ENCODE data around the gene RAMP2. TPM values are rescaled to one million over a fixed set of nuclear protein-coding genes. Genes with fewer than 3 reads are reported as not detected.

RAMP2 gene
- total and polyA plus RNA-seq, 9 donors = 4.4 to 98.5 (median 23.5) TPM

- TF ChIP-seq POLR2A (IDR thresholded peaks at IDR 0.05) (no peak), EP300 (IDR thresholded peaks at IDR 0.05) (no peak)
- H3K9me3 ChIP-seq = no peaks in the 10 kb centered on the region
- no peaks in the 10 kb centered on the region for H3K27me3 ChIP-seq
- no peak for DNase-seq
- 72 to 78% (median 75%) methylated on average over 10 of the region's 10 CpGs for WGBS, 3 donors
- no peaks in the 10 kb centered on the region for H3K36me3 ChIP-seq
- peak overlapping the region; percentile 85 for H3K4me3 ChIP-seq
- intact Hi-C loops (cut with DNase I) = no loop called here
- peaks cover 10% of the 10 kb centered on the region for H3K4me1 ChIP-seq (ENCODE audit: insufficient read depth)
- no peak overlapping the region for H3K27ac ChIP-seq
Observed at GRCh38 chr17:42797067-42798007, 36.3 kb downstream of the RAMP2 start.

GRCh38 chr17:42798011-42798382 lies 37.0 kb downstream of the RAMP2 start:
- 5 to 17% (median 8%) methylated on average over 10 of the region's 10 CpGs for WGBS, 3 donors
- peak overlapping the region; percentile 32 to 62 for H3K27ac ChIP-seq
- intact Hi-C loops (cut with DNase I) = no loop called here

GRCh38 chr17:42798383-42799380 lies 37.7 kb downstream of the RAMP2 start, which contains the start of the genes CNTD1 and COA3:
Gene CNTD1 (plus strand): TSS chr17:42798861. CDS start chr17:42799068, 207 bp downstream.
Gene COA3 (minus strand): TSS chr17:42798704. CDS start chr17:42798681, 23 bp downstream.
- no peak for TF ChIP-seq POLR2A (IDR thresholded peaks at IDR 0.05)
- TF ChIP-seq CTCF (IDR thresholded peaks at IDR 0.05) = peak in 1 of 3 donors; percentile 18
- H3K9me3 ChIP-seq = no peaks in the 10 kb centered on the region
- H3K4me3 ChIP-seq = peak within 1 kb of the TSS; percentile 85
- H3K36me3 ChIP-seq = no peaks in the 10 kb centered on the region
- 24 to 27% (median 25%) methylated on average over 63 to 66 of the region's 66 CpGs for WGBS, 3 donors
- peak within 1 kb of the TSS; percentile 32 to 62 for H3K27ac ChIP-seq
- H3K4me1 ChIP-seq (ENCODE audit: insufficient read depth) = peaks cover 10% of the 10 kb centered on the region
- DNase-seq = peak; percentile 82 to 89 (median 86)
- intact Hi-C loops (cut with DNase I) = no loop called here
- no peaks in the 10 kb centered on the region for H3K27me3 ChIP-seq

More at GRCh38 chr17:42798011-42798382, 37.0 kb downstream of the RAMP2 start:
- Histone ChIP-seq H3K27me3 (no peaks in the 10 kb centered on the region), H3K36me3 (no peaks in the 10 kb centered on the region), H3K4me1 (ENCODE audit: insufficient read depth) (peaks cover 10% of the 10 kb centered on the region), H3K9me3 (no peaks in the 10 kb centered on the region), H3K4me3 (peak overlapping the region; percentile 85)
- no peak for TF ChIP-seq CTCF (IDR thresholded peaks at IDR 0.05)
- no peak for TF ChIP-seq POLR2A (IDR thresholded peaks at IDR 0.05)
- no peak for TF ChIP-seq EP300 (IDR thresholded peaks at IDR 0.05)
- DNase-seq = no peak

- no peak overlapping the region for H3K4me3 ChIP-seq
- DNase-seq = no peak
Observed at GRCh38 chr17:42803074-42803883, 42.3 kb downstream of the RAMP2 start.

More at GRCh38 chr17:42803074-42803883, 42.3 kb downstream of the RAMP2 start:
- no peaks in the 10 kb centered on the region for H3K36me3 ChIP-seq
- H3K4me1 ChIP-seq (ENCODE audit: insufficient read depth) = peaks cover 6% of the 10 kb centered on the region
- WGBS, 3 donors = 16 to 29% (median 17%) methylated on average over 2 of the region's 2 CpGs
- H3K27me3 ChIP-seq = no peaks in the 10 kb centered on the region
- H3K27ac ChIP-seq = peak overlapping the region in 1 of 2 donors; percentile 19
- intact Hi-C loops (cut with DNase I) = no loop called here
- H3K9me3 ChIP-seq = no peaks in the 10 kb centered on the region
- TF ChIP-seq CTCF (IDR thresholded peaks at IDR 0.05) (no peak), POLR2A (IDR thresholded peaks at IDR 0.05) (no peak), EP300 (IDR thresholded peaks at IDR 0.05) (no peak)

Data from ovary (tissue), 9 donors.